GM23338 (cell line): ENCODE results near the gene RCSD1. TPM values are rescaled to one million over a fixed set of nuclear protein-coding genes. Genes with fewer than 3 reads are reported as not detected.

ENCODE experiments used
- ATAC-seq: fragments of 200-7000 bp; cut with Tn5 transposase; 3 replicates; pipeline ENCODE4 v1.9.1; 2020
- DNase-seq: peaks from one replicate; pipeline ENCODE4 v3.0.0-alpha.2; 2015; ENCODE audit warnings: low spot score
- H2AFZ ChIP-seq: fragments of 200-600 bp; sonication (generic); 2 replicates; pipeline ENCODE4 v1.8.0; 2016; ENCODE audit warnings: antibody characterized with exemption, mild to moderate bottlenecking, moderate library complexity
- H3F3A ChIP-seq: fragments of 200-600 bp; sonication (generic); replicated peaks from 2 replicates; pipeline ENCODE4 v1.8.0; 2017; ENCODE audit warnings: antibody characterized with exemption, mixed run types, low read depth
- H3K27ac ChIP-seq: fragments of 200-600 bp; sonication (generic); 2 replicates; pipeline ENCODE4 v1.6.1; 2016; ENCODE audit warnings: low read depth
- H3K27me3 ChIP-seq: fragments of 200-600 bp; sonication (generic); 2 replicates; pipeline ENCODE4 v1.8.0; 2016; ENCODE audit warnings: mild to moderate bottlenecking, mixed run types, moderate library complexity; ENCODE audit not compliant: insufficient read depth
- H3K36me3 ChIP-seq: fragments of 200-600 bp; sonication (generic); 2 replicates; pipeline ENCODE4 v1.8.0; 2016; ENCODE audit warnings: mild to moderate bottlenecking; ENCODE audit not compliant: insufficient read depth
- H3K4me1 ChIP-seq: fragments of 200-600 bp; sonication (generic); 2 replicates; pipeline ENCODE4 v1.8.0; 2016; ENCODE audit warnings: mild to moderate bottlenecking, moderate library complexity; ENCODE audit not compliant: insufficient read depth
- H3K4me2 ChIP-seq: fragments of 200-600 bp; sonication (generic); 2 replicates; pipeline ENCODE4 v1.7.1; 2017; ENCODE audit warnings: mixed run types
- H3K4me3 ChIP-seq: fragments of 200-600 bp; sonication (generic); 2 replicates; pipeline ENCODE4 v1.6.1; 2016; ENCODE audit warnings: mixed run types
- H3K79me2 ChIP-seq: fragments of 200-600 bp; sonication (generic); replicated peaks from 2 replicates; pipeline ENCODE4 v1.8.0; 2017; ENCODE audit warnings: mild to moderate bottlenecking; ENCODE audit not compliant: insufficient read depth
- H3K9me2 ChIP-seq: fragments of 200-600 bp; sonication (generic); 2 replicates; pipeline ENCODE4 v1.8.0; 2017; ENCODE audit not compliant: insufficient read depth
- H4K20me1 ChIP-seq: fragments of 200-600 bp; sonication (generic); replicated peaks from 2 replicates; pipeline ENCODE4 v1.8.0; 2017; ENCODE audit warnings: mild to moderate bottlenecking; ENCODE audit not compliant: insufficient read depth
- H3K27ac Mint-ChIP-seq: 2 replicates; pipeline ENCODE4 v1.8.0; 2020; ENCODE audit warnings: inconsistent platforms, mild to moderate bottlenecking, moderate library complexity, mixed read lengths
- H3K27me3 Mint-ChIP-seq: 3 replicates; pipeline ENCODE4 v1.8.0; 2022; ENCODE audit warnings: low read depth, mild to moderate bottlenecking, moderate library complexity, mixed read lengths, inconsistent platforms; ENCODE audit not compliant: insufficient read depth, poor library complexity
- H3K36me3 Mint-ChIP-seq: 3 replicates; pipeline ENCODE4 v1.8.0; 2021; ENCODE audit warnings: low read depth, mild to moderate bottlenecking, inconsistent platforms, moderate library complexity, mixed read lengths
- H3K4me1 Mint-ChIP-seq: 3 replicates; pipeline ENCODE4 v1.8.0; 2020; ENCODE audit warnings: mild to moderate bottlenecking, inconsistent platforms, mixed read lengths
- H3K4me3 Mint-ChIP-seq: 3 replicates; pipeline ENCODE4 v1.8.0; 2021; ENCODE audit warnings: moderate library complexity, mild to moderate bottlenecking, inconsistent platforms, mixed read lengths
- H3K9me3 Mint-ChIP-seq: 3 replicates; pipeline ENCODE4 v1.8.0; 2020; ENCODE audit warnings: moderate library complexity, mild to moderate bottlenecking, inconsistent platforms, mixed read lengths
- CREB1 ChIP-seq: fragments of 250-450 bp; sonication (Bioruptor Pico); IDR thresholded peaks from 2 replicates; pipeline ENCODE4 v1.5.0; 2020; ENCODE audit warnings: low read depth, mild to moderate bottlenecking, moderate library complexity
- CTCF ChIP-seq, 2 experiments: fragments of 200-600 bp in 1 of 2; sonication (generic) in 1 of 2; conservative IDR thresholded peaks; 2 replicates each; pipeline versions ENCODE4 v1.5.1 to v1.6.1; 2016 to 2017; ENCODE audit warnings: antibody characterized with exemption in 2 of 2, low read depth in 2 of 2, mild to moderate bottlenecking in 2 of 2, moderate library complexity in 1 of 2
- ETS1 ChIP-seq: IDR thresholded peaks from 2 replicates; pipeline ENCODE4 v1.6.1; 2016; ENCODE audit warnings: antibody characterized with exemption
- EZH2 ChIP-seq: fragments of 200-600 bp; sonication (generic); IDR thresholded peaks from one replicate; pipeline ENCODE4 v1.8.0; 2017; ENCODE audit warnings: antibody characterized with exemption, mild to moderate bottlenecking, low read depth; ENCODE audit not compliant: unreplicated experiment
- EZH2phosphoT487 ChIP-seq: fragments of 200-600 bp; sonication (generic); IDR thresholded peaks from one replicate; pipeline ENCODE4 v1.8.1; 2018; ENCODE audit warnings: antibody characterized with exemption; ENCODE audit not compliant: unreplicated experiment
- JUNB ChIP-seq: IDR thresholded peaks from one replicate; pipeline ENCODE4 v1.6.1; 2016; ENCODE audit warnings: antibody characterized with exemption; ENCODE audit not compliant: unreplicated experiment
- NANOG ChIP-seq: IDR thresholded peaks from 2 replicates; pipeline ENCODE4 v1.6.1; 2016; ENCODE audit warnings: antibody characterized with exemption, borderline replicate concordance
- POLR2AphosphoS5 ChIP-seq: IDR thresholded peaks from 2 replicates; pipeline ENCODE4 v1.6.1; 2016; ENCODE audit warnings: antibody characterized with exemption, low read depth
- REST ChIP-seq: IDR thresholded peaks from one replicate; pipeline ENCODE4 v1.6.1; 2018; ENCODE audit warnings: antibody characterized with exemption; ENCODE audit not compliant: unreplicated experiment
- STAT1 ChIP-seq: IDR thresholded peaks from one replicate; pipeline ENCODE4 v1.6.1; 2016; ENCODE audit warnings: antibody characterized with exemption; ENCODE audit not compliant: unreplicated experiment
- ZNF114 ChIP-seq: fragments of 250-450 bp; sonication (Bioruptor Pico); IDR thresholded peaks from 2 replicates; pipeline ENCODE4 v1.5.0; 2020; ENCODE audit warnings: mild to moderate bottlenecking, moderate library complexity
- ZNF331 ChIP-seq: fragments of 250-450 bp; sonication (Bioruptor Pico); IDR thresholded peaks from 2 replicates; pipeline ENCODE4 v1.5.0; 2020; ENCODE audit warnings: low read depth, mild to moderate bottlenecking, moderate library complexity
- ZNF462 ChIP-seq: fragments of 250-450 bp; sonication (Bioruptor Pico); IDR thresholded peaks from 2 replicates; pipeline ENCODE4 v1.5.0; 2020; ENCODE audit warnings: mild to moderate bottlenecking, moderate library complexity
- polyA plus RNA-seq: library from polyadenylated mRNA; unstranded; fragments of >200 nt; fragmentation: Nextera tagmentation; extraction: Ambion mirVana; gene quantifications from 2 replicates; pipeline ENCODE4 v1.2.1, GENCODE V29; 2016
- total RNA-seq: library from RNA; depleted of rRNA; stranded (reverse); fragments of >200 nt; shearing (Covaris generic); gene quantifications from 2 replicates; pipeline ENCODE4 v1.2.3, GENCODE V29; 2014

RCSD1 gene
- total and polyA plus RNA-seq, 2 experiments from 2014 or later = 0.18 to 0.73 TPM

GRCh38 chr1:167689567-167689920 is 59.5 kb downstream of the RCSD1 start (continued):
- no peak for TF ChIP-seq CREB1

GRCh38 chr1:167690053-167690452 is 60.0 kb downstream of the RCSD1 start:
- ATAC-seq (no peak), DNase-seq (no peak)
- Histone ChIP-seq H4K20me1 (no peaks in the 10 kb centered on the region), H3K9me2 (no peaks in the 10 kb centered on the region), H3K4me3 (no peak overlapping the region), H3K4me2 (no peak overlapping the region), H2AFZ (no peak overlapping the region), H3F3A (no peaks in the 10 kb centered on the region), H3K36me3 (no peaks in the 10 kb centered on the region), H3K27me3 (no peaks in the 10 kb centered on the region), H3K4me1 (peaks cover 19% of the 10 kb centered on the region), H3K27ac (no peak overlapping the region), H3K79me2 (no peaks in the 10 kb centered on the region)
- Mint-ChIP-seq H3K4me3 (no peak overlapping the region), H3K9me3 (no peaks in the 10 kb centered on the region), H3K27me3 (peaks cover 2% of the 10 kb centered on the region), H3K27ac (no peak overlapping the region), H3K36me3 (no peaks in the 10 kb centered on the region), H3K4me1 (peaks cover 26% of the 10 kb centered on the region)
- no peak for TF ChIP-seq EZH2phosphoT487
- TF ChIP-seq ETS1 = no peak
- TF ChIP-seq NANOG = no peak
- TF ChIP-seq REST = no peak
- TF ChIP-seq ZNF462 (CRISPR knock-in tag) = no peak
- no peak for TF ChIP-seq CTCF (conservative IDR thresholded peaks at IDR 0.05; ENCODE audit: low read depth in 2 of 2)
- TF ChIP-seq ZNF331 (CRISPR knock-in tag) = no peak
- no peak for TF ChIP-seq CREB1
- TF ChIP-seq EZH2 = no peak
- no peak for TF ChIP-seq JUNB
- TF ChIP-seq STAT1 = no peak
- TF ChIP-seq POLR2AphosphoS5 = no peak
- TF ChIP-seq ZNF114 (CRISPR knock-in tag) = no peak
